HEK293T (cell line): ENCODE measurements around the gene KLHDC4.

Experiments
- CTCF ChIA-PET: fragments of 350-600 bp; formaldehyde crosslinking; extraction: SDS; loops from one replicate; lab custom pipeline; 2021; ENCODE audit warnings: antibody characterized with exemption, inconsistent platforms; lab: Yijun Ruan, JAX
- POLR2A ChIA-PET: fragments of 350-600 bp; formaldehyde crosslinking; extraction: SDS; loops from one replicate; lab custom pipeline; 2020; ENCODE audit warnings: antibody characterized with exemption, inconsistent platforms; lab: Yijun Ruan, JAX
- DNase-seq: peaks from one replicate; pipeline ENCODE4 v3.0.0; 2012; ENCODE audit warnings: mixed read lengths; ENCODE audit errors: extremely low spot score
- ARNT ChIP-seq: fragments of 450-650 bp; IDR thresholded peaks from 2 replicates; pipeline ENCODE4 v1.6.1; 2017; ENCODE audit warnings: mild to moderate bottlenecking
- BHLHE40 ChIP-seq: fragments of 450-650 bp; IDR thresholded peaks from 2 replicates; pipeline ENCODE4 v1.6.1; 2016; ENCODE audit warnings: mild to moderate bottlenecking, moderate library complexity, borderline replicate concordance
- CTBP1 ChIP-seq: fragments of 450-650 bp; IDR thresholded peaks from 2 replicates; pipeline ENCODE4 v1.6.1; 2016; ENCODE audit warnings: borderline replicate concordance
- ELF4 ChIP-seq: fragments of 450-650 bp; IDR thresholded peaks from 2 replicates; pipeline ENCODE4 v1.6.1; 2017; ENCODE audit warnings: antibody characterized with exemption
- FOXA1 ChIP-seq: fragments of 450-650 bp; IDR thresholded peaks from 2 replicates; pipeline ENCODE4 v1.6.1; 2016; ENCODE audit warnings: mild to moderate bottlenecking
- FOXK2 ChIP-seq: fragments of 450-650 bp; IDR thresholded peaks from 2 replicates; pipeline ENCODE4 v1.6.1; 2016; ENCODE audit warnings: mild to moderate bottlenecking
- FOXM1 ChIP-seq: fragments of 450-650 bp; IDR thresholded peaks from 2 replicates; pipeline ENCODE4 v1.6.1; 2017; ENCODE audit warnings: mild to moderate bottlenecking, borderline replicate concordance
- HDGF ChIP-seq: fragments of 450-650 bp; IDR thresholded peaks from 2 replicates; pipeline ENCODE4 v1.6.1; 2017; ENCODE audit warnings: antibody characterized with exemption, borderline replicate concordance
- L3MBTL2 ChIP-seq: fragments of 450-650 bp; conservative IDR thresholded peaks from 2 replicates; pipeline ENCODE4 v1.6.1; 2016; ENCODE audit warnings: mild to moderate bottlenecking
- LEF1 ChIP-seq: fragments of 450-650 bp; IDR thresholded peaks from 2 replicates; pipeline ENCODE4 v1.6.1; 2017; ENCODE audit warnings: mild to moderate bottlenecking, borderline replicate concordance
- NFRKB ChIP-seq: fragments of 450-650 bp; IDR thresholded peaks from 2 replicates; pipeline ENCODE4 v1.6.1; 2016; ENCODE audit warnings: mild to moderate bottlenecking, moderate library complexity
- SP1 ChIP-seq: fragments of 450-650 bp; IDR thresholded peaks from 2 replicates; pipeline ENCODE4 v1.6.1; 2017
- SUZ12 ChIP-seq: fragments of 450-650 bp; IDR thresholded peaks from 2 replicates; pipeline ENCODE4 v1.6.1; 2016; ENCODE audit warnings: mild to moderate bottlenecking
- TARDBP ChIP-seq: fragments of 450-650 bp; IDR thresholded peaks from 2 replicates; pipeline ENCODE4 v1.6.1; 2016
- ZNF384 ChIP-seq: fragments of 450-650 bp; IDR thresholded peaks from 2 replicates; pipeline ENCODE4 v1.6.1; 2016
- TF ChIP-seq, protein P1 (sequence below): fragments of 450-650 bp; IDR thresholded peaks from 2 replicates; pipeline ENCODE4 v1.6.1; 2016

KLHDC4 gene

DNA sequence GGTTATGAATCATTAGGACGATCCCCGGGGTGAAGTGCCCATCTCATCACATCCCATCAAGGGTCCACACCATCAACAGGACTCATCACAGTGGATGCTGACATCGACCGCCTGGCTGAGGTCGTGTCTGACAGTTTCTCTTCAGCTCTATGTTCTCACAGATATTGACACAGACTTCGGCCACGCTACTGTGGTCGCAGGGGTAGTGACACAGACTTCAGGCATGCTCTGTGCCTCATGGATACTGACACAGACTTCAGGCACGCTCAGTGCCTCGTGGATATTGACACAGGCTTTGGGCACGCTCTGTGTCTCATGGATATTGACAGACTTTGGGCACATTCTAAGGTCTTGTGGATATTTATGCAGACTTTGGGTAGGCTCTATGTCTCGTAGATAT lies 50.1 kb downstream of the KLHDC4 start:
- ChIA-PET CTCF (no interaction called here), POLR2A (no interaction called here)
- TF ChIP-seq SP1 (no peak), FOXA1 (no peak), HDGF (no peak), CTBP1 (no peak), TARDBP (no peak), FOXK2 (no peak), ARNT (no peak), LEF1 (no peak), ELF4 (no peak), FOXM1 (no peak), NFRKB (no peak), SUZ12 (no peak), ZNF384 (no peak), L3MBTL2 (no peak), BHLHE40 (no peak)
- TF ChIP-seq, protein P1, sequence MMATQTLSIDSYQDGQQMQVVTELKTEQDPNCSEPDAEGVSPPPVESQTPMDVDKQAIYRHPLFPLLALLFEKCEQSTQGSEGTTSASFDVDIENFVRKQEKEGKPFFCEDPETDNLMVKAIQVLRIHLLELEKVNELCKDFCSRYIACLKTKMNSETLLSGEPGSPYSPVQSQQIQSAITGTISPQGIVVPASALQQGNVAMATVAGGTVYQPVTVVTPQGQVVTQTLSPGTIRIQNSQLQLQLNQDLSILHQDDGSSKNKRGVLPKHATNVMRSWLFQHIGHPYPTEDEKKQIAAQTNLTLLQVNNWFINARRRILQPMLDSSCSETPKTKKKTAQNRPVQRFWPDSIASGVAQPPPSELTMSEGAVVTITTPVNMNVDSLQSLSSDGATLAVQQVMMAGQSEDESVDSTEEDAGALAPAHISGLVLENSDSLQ = no peak
- no peak for DNase-seq

DNA sequence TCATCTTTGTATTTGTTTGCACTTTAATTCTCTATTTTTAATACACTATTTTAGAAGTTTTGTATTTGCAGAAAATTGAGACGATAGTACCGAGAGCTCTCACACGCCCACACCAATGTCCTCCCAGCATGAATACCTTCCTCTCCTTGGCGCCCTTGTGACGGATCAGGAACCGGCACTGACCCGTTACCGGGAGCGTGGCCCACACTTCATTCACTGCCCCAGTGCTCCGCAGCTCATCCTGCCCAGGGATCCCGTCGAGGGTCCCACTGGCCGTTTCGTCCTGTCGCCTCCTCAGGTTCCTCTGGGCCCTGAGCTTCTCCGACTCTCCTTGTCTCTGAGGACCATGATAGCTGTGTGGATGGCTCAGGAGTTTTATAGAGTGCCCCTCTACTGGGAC lies 50.6 kb downstream of the KLHDC4 start:
- POLR2A ChIA-PET = no interaction called here
- no peak for TF ChIP-seq SP1
- no peak for TF ChIP-seq ARNT
- DNase-seq = no peak
- CTCF ChIA-PET = no interaction called here

DNA sequence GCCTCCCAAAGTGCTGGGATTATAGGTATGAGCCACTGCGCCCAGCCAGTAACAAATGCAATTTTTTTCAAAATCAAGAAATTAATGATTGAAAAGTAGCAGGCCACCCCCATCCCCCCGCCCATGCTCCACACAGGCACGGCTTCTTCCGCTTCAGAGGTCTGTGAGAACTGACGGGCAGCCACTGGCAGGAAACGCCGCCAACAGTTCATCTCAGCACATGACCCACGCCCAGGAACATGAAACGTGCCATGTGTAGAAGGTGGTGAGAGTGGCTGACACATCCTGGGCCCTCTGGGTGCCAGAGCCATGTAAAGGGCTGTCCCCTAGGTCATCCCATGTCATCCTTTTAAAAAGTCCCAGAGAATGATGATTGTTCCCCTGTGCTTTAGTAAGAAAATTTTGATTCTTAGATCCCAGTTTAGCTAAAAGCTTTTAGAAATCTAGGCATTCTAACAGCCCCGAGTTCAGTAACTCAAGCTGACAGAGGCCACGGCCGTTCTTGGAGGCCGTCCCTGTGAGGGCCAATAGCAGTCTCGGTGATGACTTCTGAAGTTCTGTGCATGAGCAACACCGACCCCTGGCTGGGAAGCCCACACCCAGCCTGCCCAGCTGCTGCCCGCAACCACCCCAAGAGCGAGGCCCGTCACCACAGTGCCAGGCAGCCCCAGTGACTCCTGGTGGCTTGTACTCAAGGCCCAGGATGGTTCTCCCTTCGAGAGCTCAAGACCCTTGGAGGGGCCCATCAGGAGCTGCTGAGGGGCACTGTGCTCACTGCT lies 52.1 kb downstream of the KLHDC4 start:
- no peak for TF ChIP-seq CTBP1
- TF ChIP-seq SP1 = no peak
- TF ChIP-seq ELF4 = no peak
- TF ChIP-seq FOXA1 = no peak
- TF ChIP-seq FOXM1 = no peak
- TF ChIP-seq L3MBTL2 = no peak
- TF ChIP-seq BHLHE40 = no peak
- no peak for TF ChIP-seq LEF1
- no peak for TF ChIP-seq NFRKB
- TF ChIP-seq TARDBP = no peak
- TF ChIP-seq FOXK2 = no peak
- TF ChIP-seq, protein P1 = no peak
- TF ChIP-seq ZNF384 = no peak
- no peak for TF ChIP-seq HDGF
- TF ChIP-seq ARNT = no peak
- TF ChIP-seq SUZ12 = no peak
- CTCF ChIA-PET = no interaction called here
- DNase-seq = no peak
- POLR2A ChIA-PET = no interaction called here

DNA sequence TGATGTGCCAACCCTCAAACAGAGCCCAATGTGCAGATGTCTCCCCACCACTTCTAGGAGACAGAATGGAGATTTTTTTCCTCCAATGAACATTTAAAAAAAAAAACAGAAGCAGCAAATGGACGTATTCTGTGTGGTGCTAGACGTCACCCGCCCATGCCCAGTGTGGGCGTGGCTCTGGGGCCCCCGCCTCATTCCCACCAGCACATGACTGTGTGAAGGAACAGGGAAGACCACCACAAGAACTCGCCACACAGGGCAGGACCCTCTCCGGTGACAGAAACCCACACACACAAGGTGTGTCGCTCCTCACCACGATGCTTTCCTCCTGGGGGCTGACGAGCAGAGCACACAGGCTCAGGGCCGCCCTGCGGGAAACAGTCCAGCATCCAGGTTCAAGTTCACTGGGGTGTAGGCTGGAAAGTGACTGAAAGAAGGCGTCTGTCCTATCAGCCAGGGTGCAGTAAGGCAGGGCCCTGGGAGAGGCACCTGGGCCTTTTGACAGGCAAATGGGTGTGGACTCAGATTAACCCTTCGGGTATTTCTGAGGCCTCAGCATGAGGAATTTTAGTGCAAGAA lies 53.5 kb downstream of the KLHDC4 start:
- POLR2A ChIA-PET = no interaction called here
- DNase-seq = no peak
- CTCF ChIA-PET = no interaction called here
- TF ChIP-seq LEF1 (no peak), SP1 (no peak), HDGF (no peak), CTBP1 (no peak), FOXM1 (no peak), ZNF384 (no peak), ELF4 (no peak), TARDBP (no peak), NFRKB (no peak), FOXK2 (no peak), ARNT (no peak), FOXA1 (no peak), BHLHE40 (no peak), SUZ12 (no peak), L3MBTL2 (no peak)
- TF ChIP-seq, protein P1 = no peak

DNA sequence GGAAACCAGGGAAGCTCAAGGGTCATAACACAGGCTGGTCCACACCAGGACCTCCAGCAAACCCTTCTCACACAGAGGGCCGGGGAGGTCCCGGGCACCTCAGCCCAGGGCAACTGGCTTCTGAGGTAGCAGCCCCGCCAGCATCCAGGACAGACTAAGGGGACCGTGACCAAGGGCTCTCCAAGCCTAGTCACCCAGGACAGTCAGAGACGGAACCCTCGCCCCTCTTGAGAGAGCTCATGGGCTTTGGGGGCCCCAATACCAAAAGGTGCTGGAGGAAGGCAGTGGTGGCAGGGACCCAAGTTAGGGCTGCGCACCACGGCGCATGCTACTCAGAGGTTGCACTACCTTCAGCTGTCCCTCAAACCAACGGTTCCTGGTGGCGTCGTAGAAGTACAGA lies 54.9 kb downstream of the KLHDC4 start:
- no peak for TF ChIP-seq ZNF384
- no peak for TF ChIP-seq ELF4
- no peak for TF ChIP-seq FOXM1
- ChIA-PET CTCF (no interaction called here), POLR2A (no interaction called here)
- DNase-seq = no peak

DNA sequence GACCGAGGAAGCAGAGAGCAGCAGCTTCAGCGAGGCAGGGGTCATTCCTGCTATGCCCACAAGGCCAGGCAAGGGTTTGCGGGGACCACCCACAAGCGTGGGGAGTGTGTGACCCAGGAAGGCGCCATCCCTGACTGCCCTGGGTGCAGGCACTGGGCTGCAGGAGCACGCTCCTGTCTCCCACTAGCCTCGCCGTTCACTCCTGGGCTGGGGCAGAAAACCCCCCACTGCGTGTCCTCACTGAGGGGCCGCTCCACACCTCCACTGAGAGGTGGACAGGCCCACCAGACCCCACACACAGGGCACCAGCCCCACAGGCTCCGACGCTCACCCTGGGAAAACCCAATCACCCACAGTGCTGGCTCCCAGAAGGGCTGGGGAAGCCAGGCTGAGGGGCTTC lies 56.1 kb downstream of the KLHDC4 start:
- CTCF ChIA-PET = no interaction called here
- no peak for DNase-seq
- POLR2A ChIA-PET = no interaction called here
- TF ChIP-seq FOXM1 (no peak), TARDBP (no peak), NFRKB (no peak), FOXK2 (no peak), CTBP1 (no peak), HDGF (no peak), SUZ12 (no peak), ZNF384 (no peak), BHLHE40 (no peak), ARNT (no peak), L3MBTL2 (no peak), ELF4 (no peak), LEF1 (no peak)
- TF ChIP-seq, protein P1 = no peak
